K562 (cell line): ENCODE measurements around the gene RPL15. TPM values are rescaled to one million over a fixed set of nuclear protein-coding genes. Genes with fewer than 3 reads are reported as not detected.

Experiments
- ATAC-seq: fragments of 200-7000 bp; cut with Tn5 transposase; 3 replicates; pipeline ENCODE4 v1.9.1; 2020; ENCODE audit warnings: moderate library complexity
- BruUV-seq: library from RNA; stranded (reverse); fragments of 400-500 nt; replicated peaks from 2 replicates; lab custom pipeline; 2021; lab: Mats Ljungman, UMichigan
- CTCF ChIA-PET: fragments of 300-600 bp; formaldehyde crosslinking; extraction: SDS; loops from one replicate; lab custom pipeline; 2021; ENCODE audit warnings: low intra/inter-chr PET ratio; lab: Yijun Ruan, JAX
- POLR2A ChIA-PET: fragments of 300-600, 350-650 bp; sonication (Branson Sonifier 250); formaldehyde crosslinking; extraction: SDS; loops from one replicate; lab custom pipeline; 2021; ENCODE audit warnings: antibody characterized with exemption, inconsistent platforms; lab: Yijun Ruan, JAX
- DNase-seq, 4 experiments: peaks; one replicate each; pipeline versions ENCODE4 v3.0.0 to v3.0.0-alpha.2; 2011 to 2018; ENCODE audit warnings: low spot score in 3 of 4, mixed read lengths in 3 of 4; ENCODE audit errors: extremely low read depth in 1 of 4
- FAIRE-seq: peaks from 2 replicates; lab custom pipeline; 2011; peaks lifted over from hg19 to GRCh38; lab: Jason Lieb, UNC
- H2AFZ ChIP-seq: 2 replicates; pipeline ENCODE4 v1.6.0; 2011; ENCODE audit warnings: low read depth, low read length, control low read depth, inconsistent platforms
- H3K27ac ChIP-seq: fragments of 200-600 bp; 3 replicates; pipeline ENCODE4 v1.8.0; 2011; ENCODE audit warnings: low read depth, mild to moderate bottlenecking, control low read depth, inconsistent platforms, low read length, moderate library complexity, mixed read lengths; ENCODE audit errors: extremely low read depth
- H3K27me3 ChIP-seq, 2 experiments: fragments of 300-600 bp in 1 of 2; 2 replicates in 1 of 2; 3 replicates in 1 of 2; pipeline versions ENCODE4 v1.6.0 to v1.8.0; 2011; ENCODE audit warnings: inconsistent platforms in 2 of 2, low read length in 2 of 2, mild to moderate bottlenecking in 1 of 2, mixed read lengths in 1 of 2, moderate library complexity in 1 of 2; ENCODE audit not compliant: control insufficient read depth in 2 of 2, insufficient read depth in 2 of 2
- H3K36me3 ChIP-seq: fragments of 300-600 bp; 3 replicates; pipeline ENCODE4 v1.8.0; 2011; ENCODE audit warnings: mild to moderate bottlenecking, low read length, inconsistent platforms; ENCODE audit not compliant: control insufficient read depth, insufficient read depth
- H3K4me1 ChIP-seq, 2 experiments: fragments of 200-600 bp in 1 of 2; replicated peaks in 1 of 2; 2 replicates in 1 of 2; 3 replicates in 1 of 2; pipeline versions ENCODE4 v1.5.1 to v1.8.0; 2011; ENCODE audit warnings: inconsistent platforms in 2 of 2, low read length in 2 of 2, mild to moderate bottlenecking in 1 of 2, mixed read lengths in 1 of 2, moderate library complexity in 1 of 2; ENCODE audit not compliant: control insufficient read depth in 2 of 2, insufficient read depth in 2 of 2
- H3K4me2 ChIP-seq: 2 replicates; pipeline ENCODE4 v1.6.1; 2011; ENCODE audit warnings: low read length, control low read depth, inconsistent platforms, mixed read lengths; ENCODE audit not compliant: insufficient read depth
- H3K4me3 ChIP-seq: fragments of 200-600 bp; sonication (generic), shearing (Covaris generic); 2 replicates; pipeline ENCODE4 v1.5.1; 2016; ENCODE audit warnings: control low read depth, inconsistent platforms
- H3K79me2 ChIP-seq: fragments of 200-600 bp; 3 replicates; pipeline ENCODE4 v1.8.0; 2011; ENCODE audit warnings: low read length, inconsistent platforms; ENCODE audit not compliant: control insufficient read depth, insufficient read depth
- H3K9ac ChIP-seq, 2 experiments: 2 replicates each; pipeline versions ENCODE4 v1.6.0 to v1.6.1; 2011; ENCODE audit warnings: low read depth in 2 of 2, low read length in 2 of 2, control low read depth in 1 of 2, inconsistent platforms in 1 of 2, mild to moderate bottlenecking in 1 of 2, mixed read lengths in 1 of 2; ENCODE audit not compliant: insufficient read depth in 1 of 2
- H3K9me1 ChIP-seq: one replicate; pipeline ENCODE4 v1.6.0; 2011; ENCODE audit warnings: inconsistent platforms, mild to moderate bottlenecking, low read length, moderate library complexity; ENCODE audit not compliant: control insufficient read depth, insufficient read depth
- H3K9me3 ChIP-seq: replicated peaks from 2 replicates; pipeline ENCODE4 v1.5.1; 2011; ENCODE audit warnings: low read depth, low read length, inconsistent platforms; ENCODE audit not compliant: control insufficient read depth, insufficient read depth
- H4K20me1 ChIP-seq: replicated peaks from 2 replicates; pipeline ENCODE4 v1.6.1; 2011; ENCODE audit warnings: low read length, inconsistent platforms, mixed read lengths; ENCODE audit not compliant: control insufficient read depth, insufficient read depth
- CCNT2 ChIP-seq: IDR thresholded peaks from 2 replicates; pipeline ENCODE4 v1.6.1; 2011; ENCODE audit warnings: borderline replicate concordance, low read depth, mild to moderate bottlenecking, moderate library complexity, mixed read lengths, low read length; ENCODE audit not compliant: insufficient read length; ENCODE audit errors: extremely low read depth
- ERF ChIP-seq: fragments of 450-650 bp; formaldehyde crosslinking; IDR thresholded peaks from 2 replicates; pipeline ENCODE4 v1.4.0; 2020; ENCODE audit warnings: mild to moderate bottlenecking, mixed read lengths
- KLF6 ChIP-seq: fragments of 250-450 bp; sonication (Bioruptor Pico); IDR thresholded peaks from 2 replicates; pipeline ENCODE4 v1.4.0; 2020; ENCODE audit warnings: mild to moderate bottlenecking, moderate library complexity, borderline replicate concordance
- MBD2 ChIP-seq: sonication (generic); IDR thresholded peaks from 2 replicates; pipeline ENCODE4 v1.6.1; 2016; ENCODE audit warnings: low read depth, borderline replicate concordance
- PHF8 ChIP-seq: fragments of 200-600 bp; sonication (generic); IDR thresholded peaks from 2 replicates; pipeline ENCODE4 v1.6.1; 2012; ENCODE audit warnings: mixed run types, mild to moderate bottlenecking, inconsistent platforms, low read length, moderate library complexity, borderline replicate concordance
- POLR2A ChIP-seq: fragments of 450-650 bp; conservative IDR thresholded peaks from 2 replicates; pipeline ENCODE4 v1.6.1; 2016
- POLR2B ChIP-seq: fragments of 450-650 bp; IDR thresholded peaks from 2 replicates; pipeline ENCODE4 v1.6.1; 2018; ENCODE audit warnings: low read depth; ENCODE audit not compliant: partially characterized antibody
- RCOR1 ChIP-seq, 2 experiments: IDR thresholded peaks; 2 replicates each; pipeline ENCODE4 v1.6.1; 2012; ENCODE audit warnings: low read depth in 2 of 2, low read length in 2 of 2, borderline replicate concordance in 1 of 2, improper control_type of control experiment in 1 of 2
- TAF1 ChIP-seq: IDR thresholded peaks from 2 replicates; pipeline ENCODE4 v1.6.1; 2011; ENCODE audit warnings: mild to moderate bottlenecking, low read length, moderate library complexity; ENCODE audit not compliant: insufficient read depth, control insufficient read depth, severe bottlenecking; ENCODE audit errors: extremely low read depth
- TRIM24 ChIP-seq, 2 experiments: fragments of 450-650 bp; IDR thresholded peaks; 2 replicates each; pipeline ENCODE4 v1.6.1; 2016
- TSC22D4 ChIP-seq: fragments of 450-650 bp; IDR thresholded peaks from 2 replicates; pipeline ENCODE4 v1.6.1; 2016; ENCODE audit warnings: missing genetic modification characterization, missing biosample characterization, control low read depth
- WGBS: fragments of 100-300 bp; shearing (Covaris generic); methylation state at CpG from one replicate; pipeline ENCODE4 v1.1.6; 2016; ENCODE audit warnings: low coverage, mixed read lengths; ENCODE audit not compliant: insufficient coverage; ENCODE audit errors: missing lambda C conversion rate; 5-methylcytosine and 5-hydroxymethylcytosine counted together
- in situ Hi-C: fragments of 300-500 bp; cut with MboI; formaldehyde crosslinking; loops from 4 replicates; pipeline ENCODE4 v1.15.0; 2018; ENCODE audit warnings: inconsistent platforms, mixed read lengths
- intact Hi-C: fragments of 100-400 bp; cut with micrococcal nuclease; formaldehyde crosslinking; loops from 2 replicates; pipeline ENCODE4 v1.14.2; 2022
- polyA plus RNA-seq, 8 experiments: library from polyadenylated mRNA; depleted of rRNA in 4 of 8; stranded (reverse) in 5 of 8; unstranded in 3 of 8; fragments of >200 nt; fragmentation: Nextera tagmentation in 2 of 8; fragmentation: Illumina TruSeq in 1 of 8; extraction: Ambion mirVana in 2 of 8; extraction: Trizol in 1 of 8; gene quantifications; 2 replicates each; pipeline versions ENCODE4 v1.2.1 to v1.2.3, GENCODE V29; 2011 to 2014; ENCODE audit warnings: inconsistent platforms in 1 of 8, missing spikeins in 1 of 8
- total RNA-seq, 7 experiments: library from RNA; depleted of rRNA in 6 of 7; stranded (reverse); fragments of >200 nt in 6 of 7; fragmentation: Illumina TruSeq in 2 of 7; extraction: Trizol in 2 of 7; gene quantifications; 2 replicates each; pipeline versions ENCODE4 v1.2.1 to v1.2.3, GENCODE V29; 2011 to 2021; ENCODE audit warnings: low replicate concordance in 1 of 7
- TF ChIP-seq, protein P1 (sequence below): IDR thresholded peaks from 2 replicates; pipeline ENCODE4 v1.6.1; 2016; ENCODE audit warnings: missing genetic modification characterization, missing compliant biosample characterization
- TF ChIP-seq, protein P2 (sequence below): fragments of 450-650 bp; IDR thresholded peaks from 2 replicates; pipeline ENCODE4 v1.6.1; 2016; ENCODE audit warnings: borderline replicate concordance
- TF ChIP-seq, protein P3 (sequence below): fragments of 450-650 bp; IDR thresholded peaks from 2 replicates; pipeline ENCODE4 v1.7.1; 2018; ENCODE audit warnings: mild to moderate bottlenecking, low read depth; ENCODE audit not compliant: partially characterized antibody

Gene RPL15
- total and polyA plus RNA-seq, 9 of the 15 experiments (the other 6 are each of a cell fraction or from before 2014, with no cell fraction given), result 2,393 to 8,850 (median 3,928) TPM

DNA sequence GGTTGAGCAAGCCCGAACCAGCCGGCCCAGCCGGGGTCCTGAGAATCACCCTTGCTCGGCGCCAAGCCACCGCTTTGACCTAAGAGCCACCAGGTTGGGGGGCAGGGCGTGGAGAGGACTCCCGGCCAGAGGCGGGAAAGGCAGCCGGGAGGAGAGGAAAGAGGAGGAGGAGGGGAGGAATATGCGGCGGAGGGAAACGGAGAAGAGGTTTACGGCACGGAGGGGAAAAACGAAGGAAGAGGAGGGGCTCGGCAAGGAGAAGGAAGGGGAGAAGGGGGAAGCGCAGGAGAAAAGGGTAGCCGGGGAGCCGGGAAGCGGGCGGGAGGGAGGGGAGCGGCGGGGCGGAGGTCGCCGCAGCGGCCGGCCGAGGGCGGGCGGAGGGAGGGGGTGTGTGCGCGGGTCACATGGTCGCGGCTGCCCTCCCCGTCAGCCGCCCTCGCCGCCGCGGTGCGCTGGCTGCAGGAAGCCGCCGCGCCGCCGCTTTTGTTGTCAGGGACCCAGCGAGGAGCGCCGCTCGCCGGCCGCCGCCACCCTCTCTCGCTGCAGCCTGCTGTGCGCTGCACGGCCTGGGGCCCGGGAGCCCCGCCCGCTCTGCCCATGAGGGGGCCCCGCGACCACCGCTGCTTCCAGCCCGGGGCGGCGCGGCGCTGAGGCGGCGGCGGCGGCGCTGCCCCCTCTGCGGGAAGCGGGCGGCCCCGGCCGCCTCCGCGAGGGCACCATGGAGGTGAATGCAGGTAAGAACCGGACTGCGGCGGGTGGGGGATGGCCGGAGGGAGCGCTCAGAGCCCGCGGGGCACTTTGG, 28.1 kb downstream of the RPL15 start, which contains the start of gene NR1D2:
Gene NR1D2, plus strand, starts transcription at position 426 of the 802 bp plus-strand sequence. Its CDS starts 293 bp downstream, at position 719.
- in situ Hi-C loops (no loop called here), intact Hi-C loops (loop anchor here (1.0 to 10.0 kb wide), 3 partner anchors 28 to 140 kb away; partner anchors contain the start of genes RPL15 and UBE2E1)
- Histone ChIP-seq H3K4me2 (peak within 1 kb of the TSS; percentile 90), H3K4me3 (peak within 1 kb of the TSS; percentile 59), H3K4me1 (peaks cover 17 to 49% of the 10 kb centered on the region in 2 experiments), H3K9me1 (no peaks in the 10 kb centered on the region), H3K27ac (peak within 1 kb of the TSS; percentile 85), H3K9ac (peak within 1 kb of the TSS; percentile 76 to 98), H4K20me1 (no peaks in the 10 kb centered on the region), H3K27me3 (no peaks in the 10 kb centered on the region), H3K79me2 (no peaks in the 10 kb centered on the region), H3K9me3 (no peaks in the 10 kb centered on the region), H2AFZ (peak within 1 kb of the TSS; percentile 99), H3K36me3 (no peaks in the 10 kb centered on the region)
- CTCF ChIA-PET, result interaction anchor here (0.6 kb wide), 1 partner anchor 312 kb away, joined by 3 read pairs; no protein-coding TSS in a partner anchor
- FAIRE-seq, result no peak
- peak; percentile 70 for ATAC-seq
- DNase-seq, result peak; percentile 90 to 93 (median 92)
- POLR2A ChIA-PET, result interaction anchor here (11.6 kb wide), 1 partner anchor 26 kb away, joined by 165 read pairs; the partner anchor contains the start of genes NKIRAS1 and RPL15
- 2% methylated on average over 35 of the region's 88 CpGs for WGBS
- BruUV-seq, result no TSS peak
- TF ChIP-seq TRIM24 (IDR thresholded peaks at IDR 0.05) (peak; percentile 61 to 72; a peak in 3 of 4 replicates), POLR2B (peak; percentile 70), TAF1 (peak; percentile 46), KLF6 (CRISPR knock-in tag) (no peak), PHF8 (peak; percentile 49; the same call in 1 of the 2 replicates), MBD2 (0 out of 2 replicates have a peak, but pooled peaks have one; percentile 25), RCOR1 (IDR thresholded peaks at IDR 0.05; ENCODE audit: borderline replicate concordance in 1 of 2, low read depth in 2 of 2, low read length in 2 of 2) (0 out of 4 replicates have a peak, but pooled peaks of 1 of the 2 experiments have one; percentile 29), POLR2A (peak; percentile 62), ERF (peak; percentile 66; the same call in 1 of the 2 replicates), TSC22D4 (no peak), CCNT2 (peak; percentile 30)
- TF ChIP-seq, protein P1, sequence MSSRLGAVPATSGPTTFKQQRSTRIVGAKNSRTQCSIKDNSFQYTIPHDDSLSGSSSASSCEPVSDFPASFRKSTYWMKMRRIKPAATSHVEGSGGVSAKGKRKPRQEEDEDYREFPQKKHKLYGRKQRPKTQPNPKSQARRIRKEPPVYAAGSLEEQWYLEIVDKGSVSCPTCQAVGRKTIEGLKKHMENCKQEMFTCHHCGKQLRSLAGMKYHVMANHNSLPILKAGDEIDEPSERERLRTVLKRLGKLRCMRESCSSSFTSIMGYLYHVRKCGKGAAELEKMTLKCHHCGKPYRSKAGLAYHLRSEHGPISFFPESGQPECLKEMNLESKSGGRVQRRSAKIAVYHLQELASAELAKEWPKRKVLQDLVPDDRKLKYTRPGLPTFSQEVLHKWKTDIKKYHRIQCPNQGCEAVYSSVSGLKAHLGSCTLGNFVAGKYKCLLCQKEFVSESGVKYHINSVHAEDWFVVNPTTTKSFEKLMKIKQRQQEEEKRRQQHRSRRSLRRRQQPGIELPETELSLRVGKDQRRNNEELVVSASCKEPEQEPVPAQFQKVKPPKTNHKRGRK (tag), result peak; percentile 89
- TF ChIP-seq, protein P2, sequence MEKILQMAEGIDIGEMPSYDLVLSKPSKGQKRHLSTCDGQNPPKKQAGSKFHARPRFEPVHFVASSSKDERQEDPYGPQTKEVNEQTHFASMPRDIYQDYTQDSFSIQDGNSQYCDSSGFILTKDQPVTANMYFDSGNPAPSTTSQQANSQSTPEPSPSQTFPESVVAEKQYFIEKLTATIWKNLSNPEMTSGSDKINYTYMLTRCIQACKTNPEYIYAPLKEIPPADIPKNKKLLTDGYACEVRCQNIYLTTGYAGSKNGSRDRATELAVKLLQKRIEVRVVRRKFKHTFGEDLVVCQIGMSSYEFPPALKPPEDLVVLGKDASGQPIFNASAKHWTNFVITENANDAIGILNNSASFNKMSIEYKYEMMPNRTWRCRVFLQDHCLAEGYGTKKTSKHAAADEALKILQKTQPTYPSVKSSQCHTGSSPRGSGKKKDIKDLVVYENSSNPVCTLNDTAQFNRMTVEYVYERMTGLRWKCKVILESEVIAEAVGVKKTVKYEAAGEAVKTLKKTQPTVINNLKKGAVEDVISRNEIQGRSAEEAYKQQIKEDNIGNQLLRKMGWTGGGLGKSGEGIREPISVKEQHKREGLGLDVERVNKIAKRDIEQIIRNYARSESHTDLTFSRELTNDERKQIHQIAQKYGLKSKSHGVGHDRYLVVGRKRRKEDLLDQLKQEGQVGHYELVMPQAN, result peak; percentile 79
- TF ChIP-seq, protein P3, sequence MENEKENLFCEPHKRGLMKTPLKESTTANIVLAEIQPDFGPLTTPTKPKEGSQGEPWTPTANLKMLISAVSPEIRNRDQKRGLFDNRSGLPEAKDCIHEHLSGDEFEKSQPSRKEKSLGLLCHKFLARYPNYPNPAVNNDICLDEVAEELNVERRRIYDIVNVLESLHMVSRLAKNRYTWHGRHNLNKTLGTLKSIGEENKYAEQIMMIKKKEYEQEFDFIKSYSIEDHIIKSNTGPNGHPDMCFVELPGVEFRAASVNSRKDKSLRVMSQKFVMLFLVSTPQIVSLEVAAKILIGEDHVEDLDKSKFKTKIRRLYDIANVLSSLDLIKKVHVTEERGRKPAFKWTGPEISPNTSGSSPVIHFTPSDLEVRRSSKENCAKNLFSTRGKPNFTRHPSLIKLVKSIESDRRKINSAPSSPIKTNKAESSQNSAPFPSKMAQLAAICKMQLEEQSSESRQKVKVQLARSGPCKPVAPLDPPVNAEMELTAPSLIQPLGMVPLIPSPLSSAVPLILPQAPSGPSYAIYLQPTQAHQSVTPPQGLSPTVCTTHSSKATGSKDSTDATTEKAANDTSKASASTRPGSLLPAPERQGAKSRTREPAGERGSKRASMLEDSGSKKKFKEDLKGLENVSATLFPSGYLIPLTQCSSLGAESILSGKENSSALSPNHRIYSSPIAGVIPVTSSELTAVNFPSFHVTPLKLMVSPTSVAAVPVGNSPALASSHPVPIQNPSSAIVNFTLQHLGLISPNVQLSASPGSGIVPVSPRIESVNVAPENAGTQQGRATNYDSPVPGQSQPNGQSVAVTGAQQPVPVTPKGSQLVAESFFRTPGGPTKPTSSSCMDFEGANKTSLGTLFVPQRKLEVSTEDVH, result peak; percentile 78
